SH-SY5Y (cell line): ENCODE results near the gene LDB2.

Experiments used
- GATA2 ChIP-seq: IDR thresholded peaks from 2 replicates; pipeline ENCODE4 v1.6.1; 2011; ENCODE audit warnings: mild to moderate bottlenecking, low read depth, low read length
- GATA3 ChIP-seq: IDR thresholded peaks from 2 replicates; pipeline ENCODE4 v1.6.1; 2011; ENCODE audit warnings: low read depth, mild to moderate bottlenecking, low read length, moderate library complexity

- TF ChIP-seq GATA2 = no peak
- TF ChIP-seq GATA3 = no peak
These were observed 91.1 kb downstream of the LDB2 start for GRCh38 chr4:16807355-16807754.
